ENCODE data around the gene FTO.

FTO gene

GRCh38 chr16:54096607-54097006 lies 392.7 kb downstream of the FTO start:
- DNase-seq (ENCODE audit: low read depth, low spot score), result no peak
- H3K27ac ChIP-seq, result no peak overlapping the region

GRCh38 chr16:54097774-54098173 lies 393.8 kb downstream of the FTO start:
- H3K27ac ChIP-seq, result no peak overlapping the region
- no peak for DNase-seq (ENCODE audit: low read depth, low spot score)

- no peak for DNase-seq (ENCODE audit: low read depth, low spot score)
- no peak overlapping the region for H3K27ac ChIP-seq
These were observed 394.3 kb downstream of the FTO start for GRCh38 chr16:54098247-54098646.

GRCh38 chr16:54099627-54100026 lies 395.7 kb downstream of the FTO start:
- no peak for DNase-seq (ENCODE audit: low read depth, low spot score)
- no peak overlapping the region for H3K27ac ChIP-seq

- no peak for DNase-seq (ENCODE audit: low read depth, low spot score)
- no peak overlapping the region for H3K27ac ChIP-seq
These were observed 399.2 kb downstream of the FTO start for GRCh38 chr16:54102888-54103866.

GRCh38 chr16:54106057-54106456 lies 402.1 kb downstream of the FTO start:
- no peak overlapping the region for H3K27ac ChIP-seq
- DNase-seq (ENCODE audit: low read depth, low spot score), result no peak

GRCh38 chr16:54107583-54108202 lies 403.7 kb downstream of the FTO start:
- no peak for DNase-seq (ENCODE audit: low read depth, low spot score)
- no peak overlapping the region for H3K27ac ChIP-seq

- H3K27ac ChIP-seq, result no peak overlapping the region
- no peak for DNase-seq (ENCODE audit: low read depth, low spot score)
These were observed 406.3 kb downstream of the FTO start for GRCh38 chr16:54110016-54110981.

- DNase-seq (ENCODE audit: low read depth, low spot score), result no peak
- H3K27ac ChIP-seq, result no peak overlapping the region
These were observed 408.7 kb downstream of the FTO start for GRCh38 chr16:54112451-54113206.

GRCh38 chr16:54115558-54115957 lies 411.6 kb downstream of the FTO start:
- no peak overlapping the region for H3K27ac ChIP-seq
- no peak for DNase-seq (ENCODE audit: low read depth, low spot score)

- no peak overlapping the region for H3K27ac ChIP-seq
- no peak for DNase-seq (ENCODE audit: low read depth, low spot score)
These were observed 412.2 kb downstream of the FTO start for GRCh38 chr16:54116124-54116655.

- H3K27ac ChIP-seq, result no peak overlapping the region
- no peak for DNase-seq (ENCODE audit: low read depth, low spot score)
These were observed 414.9 kb downstream of the FTO start for GRCh38 chr16:54118846-54119245.

GRCh38 chr16:54120846-54121480 lies 417.0 kb downstream of the FTO start:
- DNase-seq (ENCODE audit: low read depth, low spot score), result no peak
- H3K27ac ChIP-seq, result no peak overlapping the region

- H3K27ac ChIP-seq, result no peak overlapping the region
- no peak for DNase-seq (ENCODE audit: low read depth, low spot score)
These were observed 417.8 kb downstream of the FTO start for GRCh38 chr16:54121539-54122295.

GRCh38 chr16:54123766-54124165 lies 419.8 kb downstream of the FTO start:
- DNase-seq (ENCODE audit: low read depth, low spot score), result no peak
- no peak overlapping the region for H3K27ac ChIP-seq

GRCh38 chr16:54125751-54126655 lies 422.0 kb downstream of the FTO start:
- no peak for DNase-seq (ENCODE audit: low read depth, low spot score)
- H3K27ac ChIP-seq, result no peak overlapping the region

GRCh38 chr16:54126907-54127306 lies 423.0 kb downstream of the FTO start:
- no peak overlapping the region for H3K27ac ChIP-seq
- DNase-seq (ENCODE audit: low read depth, low spot score), result no peak

Data from epithelial cell of prostate (primary cell).